ENCODE results near the gene HRG. TPM values are rescaled to one million over a fixed set of nuclear protein-coding genes. Genes with fewer than 3 reads are reported as not detected.

The HRG gene
- total and polyA plus RNA-seq, 2 of the 8 experiments (the other 6 are each of a cell fraction or from before 2014, with no cell fraction given): 0.03 to 0.15 TPM

- no peak overlapping the region for H3K14ac ChIP-seq (ENCODE audit: insufficient read length)
- H3K23ac ChIP-seq (ENCODE audit: insufficient read length): no peak overlapping the region
- no peak overlapping the region for H3K18ac ChIP-seq (ENCODE audit: extremely low read depth, low read length)
- DNase-seq (ENCODE audit: low read depth in 1 of 2, low spot score in 2 of 2): no peak
- 44% methylated on average over 1 of the region's 1 CpG; no CpG with 5 or more reads in 1 of the 2 experiments for WGBS, 2 experiments (ENCODE audit: extremely low coverage in 1 of 2, insufficient coverage in 1 of 2, insufficient read length in 1 of 2, insufficient replicate concordance in 2 of 2, low coverage in 1 of 2, low lambda C conversion rate in 2 of 2, missing lambda C conversion rate in 1 of 2)
- no peaks in the 10 kb centered on the region for H3K23me2 ChIP-seq (ENCODE audit: low read depth, low read length)
- no peaks in the 10 kb centered on the region for H3K79me2 ChIP-seq (ENCODE audit: control insufficient read depth in 1 of 2, insufficient read depth in 2 of 2, low read length in 2 of 2)
- no peaks in the 10 kb centered on the region for H3K9me3 ChIP-seq (ENCODE audit: insufficient read depth in 2 of 2, low read depth in 1 of 2, low read length in 1 of 2)
- H3K4me1 ChIP-seq (replicated peaks in 1 of 4; ENCODE audit: control insufficient read depth in 3 of 4, insufficient read depth in 4 of 4, low read length in 3 of 4): peaks cover 5 to 12% (median 8%) of the 10 kb centered on the region in 4 experiments; a peak in 5 of 7 replicates
- H2BK20ac ChIP-seq (ENCODE audit: low read length): no peak overlapping the region
- no peak overlapping the region for H3K4me3 ChIP-seq (ENCODE audit: extremely low read depth in 1 of 4, insufficient read depth in 2 of 4, low read depth in 3 of 4, low read length in 4 of 4)
- H3K27ac ChIP-seq (ENCODE audit: low read depth, low read length): no peak overlapping the region
- no peak overlapping the region for H2AK5ac ChIP-seq (ENCODE audit: low read depth, low read length)
- H2AFZ ChIP-seq (ENCODE audit: low read length): no peak overlapping the region
- H4K20me1 ChIP-seq (replicated peaks in 1 of 2; ENCODE audit: control insufficient read depth in 1 of 2, insufficient read depth in 2 of 2, low read length in 2 of 2): no peaks in the 10 kb centered on the region
- POLR2A ChIA-PET (ENCODE audit: partially characterized antibody): interaction anchor here (0.6 to 3.0 kb wide), 6 partner anchors 9 to 145 kb away, joined by 3 to 13 read pairs (median 4); partner anchors contain the start of gene EIF4A2
- no peak overlapping the region for H4K8ac ChIP-seq (ENCODE audit: extremely low read depth, insufficient read depth, low read length)
- H3K9ac ChIP-seq (replicated peaks in 1 of 4; ENCODE audit: extremely low read depth in 1 of 4, low read depth in 3 of 4, low read length in 3 of 4): no peak overlapping the region
- no peak overlapping the region for H2BK12ac ChIP-seq (ENCODE audit: low read depth, low read length)
- no peaks in the 10 kb centered on the region for H3K36me3 ChIP-seq (ENCODE audit: control insufficient read depth in 2 of 4, insufficient read depth in 4 of 4, low read length in 3 of 4)
- H4K5ac ChIP-seq (ENCODE audit: insufficient read length, low read depth, low read length): no peak overlapping the region
- peak; percentile 66 for FAIRE-seq
- no peak overlapping the region for H4K91ac ChIP-seq (replicated peaks; ENCODE audit: insufficient read length, low read length)
- no peaks in the 10 kb centered on the region; a peak in 1 of 7 replicates for H3K27me3 ChIP-seq (replicated peaks in 1 of 4; ENCODE audit: control insufficient read depth in 3 of 4, extremely low read depth in 1 of 4, insufficient read depth in 3 of 4, low read length in 3 of 4)
- no peak overlapping the region for H2BK5ac ChIP-seq (ENCODE audit: low read depth, low read length)
- H2BK15ac ChIP-seq (ENCODE audit: low read length): no peak overlapping the region
- no peak overlapping the region for H3K56ac ChIP-seq (replicated peaks; ENCODE audit: insufficient read length, low read depth, low read length)
- CTCF ChIA-PET (ENCODE audit: partially characterized antibody): interaction anchor here (0.8 to 3.3 kb wide), 9 partner anchors 9 to 322 kb away, joined by 3 to 15 read pairs (median 4); no protein-coding TSS in a partner anchor
- H2BK120ac ChIP-seq (replicated peaks; ENCODE audit: low read depth, low read length): no peak overlapping the region
- TF ChIP-seq RXRA (IDR thresholded peaks at IDR 0.05; ENCODE audit: insufficient read depth, low read depth, low read length) (no peak), PHF8 (conservative IDR thresholded peaks at IDR 0.05; ENCODE audit: low read depth, low read length) (no peak), GABPA (IDR thresholded peaks at IDR 0.05; ENCODE audit: borderline replicate concordance, insufficient read depth, low read length) (no peak)
- H3K4me2 ChIP-seq (ENCODE audit: insufficient read depth in 1 of 2, low read depth in 2 of 2, low read length in 2 of 2): peak overlapping the region; percentile 11 to 29; a peak in 3 of 4 replicates
- H3K79me1 ChIP-seq (ENCODE audit: low read depth, low read length): no peaks in the 10 kb centered on the region
- no peak overlapping the region for H3K4ac ChIP-seq (replicated peaks; ENCODE audit: insufficient read length, low read depth, low read length)
These were observed 22.3 kb upstream of the HRG start for GRCh38 chr3:186643493-186643892.
